Muscle of leg (tissue), 11 donors: ENCODE data around the gene CPE. TPM values are rescaled to one million over a fixed set of nuclear protein-coding genes. Genes with fewer than 3 reads are reported as not detected.
A peak's percentile ranks its signal among the peaks of the same experiment; 100 is the strongest.
"Not testable (repeated sequence)": the region's sequence is repeated elsewhere in the genome, so short reads cannot be mapped to it uniquely, and the experiment has no call there.

Experiments
- DNase-seq: peaks from one replicate; pipeline ENCODE4 v3.0.0; 2013
- H3K27ac ChIP-seq: one replicate; pipeline ENCODE4 v1.5.1; 2013; ENCODE audit warnings: mild to moderate bottlenecking, low read length, control low read depth
- H3K27me3 ChIP-seq: one replicate; pipeline ENCODE4 v1.6.1; 2013; ENCODE audit warnings: low read length; ENCODE audit not compliant: control insufficient read depth, insufficient read depth
- H3K36me3 ChIP-seq: one replicate; pipeline ENCODE4 v1.6.1; 2013; ENCODE audit warnings: low read length; ENCODE audit not compliant: control insufficient read depth, insufficient read depth
- H3K4me1 ChIP-seq: one replicate; pipeline ENCODE4 v1.6.1; 2013; ENCODE audit warnings: low read length; ENCODE audit not compliant: control insufficient read depth, insufficient read depth
- H3K4me3 ChIP-seq: one replicate; pipeline ENCODE4 v1.5.1; 2013; ENCODE audit warnings: low read length, control low read depth
- H3K9me3 ChIP-seq: replicated peaks from 2 replicates; pipeline ENCODE4 v1.6.1; 2013; ENCODE audit warnings: low read depth, low read length; ENCODE audit not compliant: control insufficient read depth
- WGBS: methylation state at CpG from one replicate; pipeline ENCODE4 v1.1.5; 2013; ENCODE audit warnings: missing lambda C conversion rate; ENCODE audit not compliant: insufficient coverage; 5-methylcytosine and 5-hydroxymethylcytosine counted together
- polyA plus RNA-seq, 8 donors: library from polyadenylated mRNA; unstranded; fragments of 120-200 nt; gene quantifications; one replicate each; pipeline versions ENCODE4 v1.2.1 to v1.2.3, GENCODE V29; 2013; ENCODE audit warnings: inconsistent platforms in 1 of 8, low replicate concordance in 1 of 8; ENCODE audit not compliant: insufficient read length in 8 of 8, insufficient read depth in 1 of 8
- total RNA-seq: library from RNA; stranded (reverse); fragments of 120-200 nt; gene quantifications from one replicate; pipeline ENCODE4 v1.2.4, GENCODE V29; 2013

CPE gene
- total and polyA plus RNA-seq, 9 donors, result 53.6 to 137 (median 68.1) TPM

DNA sequence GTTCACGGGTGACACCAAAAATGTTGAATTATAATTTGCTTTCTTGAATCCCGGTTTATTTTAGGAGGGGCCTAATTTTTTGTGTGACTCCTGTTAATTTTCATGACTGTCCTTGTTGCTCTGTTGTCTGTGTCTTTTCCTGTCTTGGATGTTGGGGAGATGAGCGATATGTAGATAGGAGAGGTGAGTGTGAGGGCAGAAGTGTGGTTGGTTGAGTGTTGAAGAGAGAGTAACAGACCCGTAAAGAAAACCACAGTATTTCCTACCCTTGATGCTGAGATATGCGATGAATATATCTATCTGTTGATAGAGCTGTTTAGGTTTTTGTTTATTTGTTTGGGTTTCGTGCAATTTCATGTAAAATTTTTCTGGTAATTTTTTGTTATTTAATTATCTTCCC, 70.5 kb downstream of the CPE start:
- no peaks in the 10 kb centered on the region for H3K36me3 ChIP-seq
- no peaks in the 10 kb centered on the region for H3K27me3 ChIP-seq
- DNase-seq, result no peak
- H3K9me3 ChIP-seq, result no peaks in the 10 kb centered on the region
- H3K27ac ChIP-seq, result no peak overlapping the region
- H3K4me3 ChIP-seq, result no peak overlapping the region
- 33% methylated on average over 1 of the region's 6 CpGs for WGBS
- H3K4me1 ChIP-seq, result no peaks in the 10 kb centered on the region

GRCh38 chr4:165450871-165451270, 72.1 kb downstream of the CPE start:
- no peaks in the 10 kb centered on the region for H3K27me3 ChIP-seq
- H3K4me1 ChIP-seq, result no peaks in the 10 kb centered on the region
- no peak overlapping the region for H3K4me3 ChIP-seq
- 84% methylated on average over 5 of the region's 5 CpGs for WGBS
- H3K36me3 ChIP-seq, result no peaks in the 10 kb centered on the region
- no peaks in the 10 kb centered on the region for H3K9me3 ChIP-seq
- no peak overlapping the region for H3K27ac ChIP-seq
- DNase-seq, result no peak

DNA sequence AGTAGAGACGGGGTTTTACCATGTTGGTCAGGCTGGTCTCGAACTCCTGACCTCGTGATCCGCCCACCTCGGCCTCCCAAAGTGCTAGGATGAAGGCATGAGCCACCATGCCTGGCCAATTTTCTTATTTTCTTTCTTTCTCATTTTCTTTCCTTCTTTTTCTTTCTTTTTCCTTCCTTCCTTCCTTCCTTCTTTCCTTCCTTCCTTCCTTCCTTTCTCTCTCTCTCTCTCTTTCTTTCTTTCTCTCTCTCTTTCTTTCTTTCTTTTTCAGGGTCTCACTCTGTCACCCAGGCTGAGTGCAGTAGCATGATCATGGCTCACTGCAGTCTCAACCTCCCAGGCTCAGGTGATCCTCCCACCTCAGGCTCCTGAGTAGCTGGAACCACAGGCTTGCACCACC, 74.3 kb downstream of the CPE start:
- not testable (repeated sequence) for H3K4me3 ChIP-seq, H3K36me3 ChIP-seq, H3K9me3 ChIP-seq, H3K27ac ChIP-seq, H3K4me1 ChIP-seq, H3K27me3 ChIP-seq, DNase-seq
- 97% methylated on average over 4 of the region's 5 CpGs for WGBS

GRCh38 chr4:165454426-165454825, 75.6 kb downstream of the CPE start:
- WGBS, result no CpG with 5 or more reads among the region's 2 CpGs
- Histone ChIP-seq H3K27ac (no peak overlapping the region), H3K4me1 (no peaks in the 10 kb centered on the region), H3K36me3 (no peaks in the 10 kb centered on the region), H3K4me3 (no peak overlapping the region), H3K9me3 (no peaks in the 10 kb centered on the region), H3K27me3 (no peaks in the 10 kb centered on the region)
- DNase-seq, result no peak

DNA sequence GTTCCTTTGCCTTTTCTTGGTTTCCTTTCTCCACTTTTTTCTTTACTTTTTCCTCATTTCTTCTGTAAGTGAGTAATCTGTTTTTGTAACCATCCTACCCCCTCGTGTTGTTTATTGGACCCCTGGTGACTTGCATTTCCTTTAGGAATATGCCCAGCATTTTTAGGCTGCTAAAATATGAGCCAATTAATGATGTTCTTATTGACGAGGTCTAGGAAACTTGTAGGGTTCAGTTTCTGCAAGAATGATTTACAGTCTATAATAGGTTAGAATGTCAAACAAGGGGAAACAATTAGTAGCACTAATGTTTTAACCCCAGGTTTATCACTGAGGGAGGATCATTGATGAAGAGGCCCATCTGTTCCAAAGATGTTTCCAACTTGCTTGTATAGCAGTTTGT, 79.0 kb downstream of the CPE start:
- peaks cover 2% of the 10 kb centered on the region for H3K4me1 ChIP-seq
- 29% methylated on average over 1 of the region's 2 CpGs for WGBS
- no peaks in the 10 kb centered on the region for H3K9me3 ChIP-seq
- no peak overlapping the region for H3K4me3 ChIP-seq
- no peaks in the 10 kb centered on the region for H3K36me3 ChIP-seq
- no peaks in the 10 kb centered on the region for H3K27me3 ChIP-seq
- no peak for DNase-seq
- H3K27ac ChIP-seq, result no peak overlapping the region

DNA sequence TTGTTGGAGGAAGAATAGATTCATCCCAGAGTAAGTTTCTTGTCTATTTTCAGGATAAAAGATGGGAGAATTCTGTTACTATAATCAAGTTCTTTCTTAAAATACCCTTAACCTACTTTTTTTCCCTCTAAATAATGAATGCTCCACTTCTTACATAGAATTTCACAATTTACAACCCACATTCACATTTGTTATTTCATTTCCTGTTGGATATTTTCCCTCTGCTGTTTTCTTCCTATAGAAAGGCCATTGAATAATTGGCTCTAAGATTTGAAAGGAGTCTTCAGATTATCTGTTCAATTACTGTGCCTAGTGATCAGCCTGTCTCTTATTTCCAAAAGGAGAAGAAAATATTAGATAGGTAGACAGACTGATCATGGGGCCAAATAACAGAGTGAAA, 79.7 kb downstream of the CPE start:
- DNase-seq, result peak; percentile 58
- H3K4me3 ChIP-seq, result no peak overlapping the region
- no peaks in the 10 kb centered on the region for H3K9me3 ChIP-seq
- peaks cover 2% of the 10 kb centered on the region for H3K4me1 ChIP-seq
- no peaks in the 10 kb centered on the region for H3K36me3 ChIP-seq
- H3K27ac ChIP-seq, result no peak overlapping the region
- H3K27me3 ChIP-seq, result no peaks in the 10 kb centered on the region

DNA sequence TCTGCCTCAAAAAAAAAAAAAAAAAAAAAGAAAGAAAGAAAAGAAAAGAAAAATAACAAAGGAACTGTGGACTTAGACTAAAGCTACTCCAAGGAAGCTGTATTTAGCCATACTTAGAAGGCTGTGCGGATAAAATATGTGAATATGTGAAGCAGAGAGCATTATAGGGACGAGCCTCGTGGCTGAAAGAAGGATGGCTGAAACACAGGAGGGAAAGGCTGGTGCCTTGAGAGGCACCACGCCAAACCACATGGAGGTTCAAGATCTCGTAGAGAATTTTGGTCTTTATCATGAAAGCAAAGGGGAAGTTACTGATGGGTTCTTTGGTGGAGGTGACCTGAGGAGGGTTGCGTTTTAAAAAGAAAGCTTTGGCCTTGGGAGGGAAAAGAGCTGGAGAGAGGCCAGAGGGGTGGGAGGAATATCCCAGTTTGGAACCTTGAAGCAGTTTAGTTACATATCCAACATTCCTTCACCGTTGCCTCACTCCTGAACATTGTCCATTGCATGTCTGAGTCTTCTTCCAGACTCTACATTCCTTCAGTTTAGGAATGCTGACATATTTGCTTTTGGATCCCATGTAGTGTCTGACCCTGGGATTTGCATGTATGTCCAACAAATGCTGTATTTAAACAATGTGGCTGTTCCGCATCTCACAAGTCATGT, 82.5 kb downstream of the CPE start:
- H3K4me1 ChIP-seq, result peaks cover 2% of the 10 kb centered on the region
- no peaks in the 10 kb centered on the region for H3K9me3 ChIP-seq
- no peaks in the 10 kb centered on the region for H3K27me3 ChIP-seq
- H3K36me3 ChIP-seq, result no peaks in the 10 kb centered on the region
- peak overlapping the region; percentile 29 for H3K27ac ChIP-seq
- peak; percentile 93 for DNase-seq
- no peak overlapping the region for H3K4me3 ChIP-seq
- WGBS, result 60% methylated on average over 5 of the region's 8 CpGs

GRCh38 chr4:165462009-165462408, 83.2 kb downstream of the CPE start:
- H3K27me3 ChIP-seq, result no peaks in the 10 kb centered on the region
- no peak overlapping the region for H3K27ac ChIP-seq
- no peak overlapping the region for H3K4me3 ChIP-seq
- H3K9me3 ChIP-seq, result no peaks in the 10 kb centered on the region
- DNase-seq, result peak; percentile 10
- WGBS, result no CpG with 5 or more reads among the region's 3 CpGs
- no peaks in the 10 kb centered on the region for H3K36me3 ChIP-seq
- peaks cover 2% of the 10 kb centered on the region for H3K4me1 ChIP-seq

GRCh38 chr4:165464376-165464775, 85.6 kb downstream of the CPE start:
- peaks cover 2% of the 10 kb centered on the region for H3K4me1 ChIP-seq
- no peak overlapping the region for H3K4me3 ChIP-seq
- 67% methylated on average over 2 of the region's 7 CpGs for WGBS
- no peaks in the 10 kb centered on the region for H3K27me3 ChIP-seq
- DNase-seq, result no peak
- H3K27ac ChIP-seq, result no peak overlapping the region
- no peaks in the 10 kb centered on the region for H3K9me3 ChIP-seq
- no peaks in the 10 kb centered on the region for H3K36me3 ChIP-seq

GRCh38 chr4:165464813-165465381, 86.1 kb downstream of the CPE start:
- no peak overlapping the region for H3K27ac ChIP-seq
- WGBS, result no CpG with 5 or more reads among the region's 9 CpGs
- H3K4me3 ChIP-seq, result no peak overlapping the region
- peaks cover 2% of the 10 kb centered on the region for H3K4me1 ChIP-seq
- no peaks in the 10 kb centered on the region for H3K36me3 ChIP-seq
- DNase-seq, result peak; percentile 65
- H3K9me3 ChIP-seq, result no peaks in the 10 kb centered on the region
- H3K27me3 ChIP-seq, result no peaks in the 10 kb centered on the region

- H3K4me3 ChIP-seq, result no peak overlapping the region
- DNase-seq, result no peak
- no peaks in the 10 kb centered on the region for H3K27me3 ChIP-seq
- H3K27ac ChIP-seq, result no peak overlapping the region
- WGBS, result 90% methylated on average over 2 of the region's 2 CpGs
- H3K36me3 ChIP-seq, result no peaks in the 10 kb centered on the region
- peaks cover 20% of the 10 kb centered on the region for H3K9me3 ChIP-seq
- H3K4me1 ChIP-seq, result no peaks in the 10 kb centered on the region
These were observed 91.2 kb downstream of the CPE start for GRCh38 chr4:165470009-165470408.
